ENCODE measurements around the gene HHEX. TPM values are rescaled to one million over a fixed set of nuclear protein-coding genes. Genes with fewer than 3 reads are reported as not detected.

HHEX gene
- total and polyA plus RNA-seq, 2 of the 8 experiments (the other 6 are each of a cell fraction or from before 2014, with no cell fraction given) = 0.56 to 1.5 TPM

- TF ChIP-seq E2F6 (IDR thresholded peaks at IDR 0.05) = no peak
- TF ChIP-seq ATF3 (IDR thresholded peaks at IDR 0.05; ENCODE audit: insufficient read depth, low read depth, low read length) = no peak
- TF ChIP-seq CBX5 (IDR thresholded peaks at IDR 0.05; ENCODE audit: low read depth, low read length) = no peak
- no peak for TF ChIP-seq RBBP5 (IDR thresholded peaks at IDR 0.05; ENCODE audit: borderline replicate concordance, low read depth, low read length)
- no peak for TF ChIP-seq CHD7 (IDR thresholded peaks at IDR 0.05; ENCODE audit: insufficient replicate concordance, low read length)
- TF ChIP-seq KDM1A (IDR thresholded peaks at IDR 0.05; ENCODE audit: borderline replicate concordance, low read length) = no peak
- no peak for TF ChIP-seq TAF1 (IDR thresholded peaks at IDR 0.05; ENCODE audit: low read depth, low read length)
- no peak for TF ChIP-seq SIRT6 (IDR thresholded peaks at IDR 0.05; ENCODE audit: low read length)
- TF ChIP-seq YY1 (IDR thresholded peaks at IDR 0.05; ENCODE audit: low read depth, low read length) = no peak
Measured at GRCh38 chr10:92712016-92712889, 22.5 kb downstream of the HHEX start (continued).

Measured in H1 (cell line).